ENCODE measurements around the gene CYP2R1.

CYP2R1 gene

GRCh38 chr11:14892036-14892556, at the start of gene CYP2R1:
TSS of gene CYP2R1 (minus strand) at chr11:14892231. CDS start at chr11:14892205, 26 bp downstream.
- DNase-seq (ENCODE audit: low spot score): peak; percentile 98

- DNase-seq (ENCODE audit: low spot score): no peak
Observed at GRCh38 chr11:14938936-14939335, 46.9 kb upstream of the CYP2R1 start.

- DNase-seq (ENCODE audit: low spot score): no peak
Observed at GRCh38 chr11:14934641-14935351, 42.8 kb upstream of the CYP2R1 start.

GRCh38 chr11:14932447-14932846, 40.4 kb upstream of the CYP2R1 start:
- DNase-seq (ENCODE audit: low spot score): no peak

GRCh38 chr11:14930369-14930768, 38.3 kb upstream of the CYP2R1 start:
- no peak for DNase-seq (ENCODE audit: low spot score)

- no peak for DNase-seq (ENCODE audit: low spot score)
Observed at GRCh38 chr11:14927146-14927545, 35.1 kb upstream of the CYP2R1 start.

- DNase-seq (ENCODE audit: low spot score): no peak
Observed at GRCh38 chr11:14924318-14924717, 32.3 kb upstream of the CYP2R1 start.

- DNase-seq (ENCODE audit: low spot score): no peak
Observed at GRCh38 chr11:14916403-14916802, 24.4 kb upstream of the CYP2R1 start.

- no peak for DNase-seq (ENCODE audit: low spot score)
Observed at GRCh38 chr11:14914536-14914935, 22.5 kb upstream of the CYP2R1 start.

- peak; percentile 73 for DNase-seq (ENCODE audit: low spot score)
Observed at GRCh38 chr11:14908214-14908880, 16.3 kb upstream of the CYP2R1 start.

GRCh38 chr11:14907411-14908213, 15.6 kb upstream of the CYP2R1 start:
- peak; percentile 77 for DNase-seq (ENCODE audit: low spot score)

GRCh38 chr11:14906993-14907392, 15.0 kb upstream of the CYP2R1 start:
- DNase-seq (ENCODE audit: low spot score): no peak

- no peak for DNase-seq (ENCODE audit: low spot score)
Observed at GRCh38 chr11:14906578-14906977, 14.5 kb upstream of the CYP2R1 start.

GRCh38 chr11:14905104-14906033, 13.3 kb upstream of the CYP2R1 start:
- DNase-seq (ENCODE audit: low spot score): no peak

- peak; percentile 71 for DNase-seq (ENCODE audit: low spot score)
Observed at GRCh38 chr11:14904745-14905103, 12.7 kb upstream of the CYP2R1 start.

GRCh38 chr11:14902650-14903350, 10.8 kb upstream of the CYP2R1 start:
- DNase-seq (ENCODE audit: low spot score): no peak

- DNase-seq (ENCODE audit: low spot score): no peak
Observed at GRCh38 chr11:14898906-14899305, 6.9 kb upstream of the CYP2R1 start.

GRCh38 chr11:14898355-14898754, 6.3 kb upstream of the CYP2R1 start:
- no peak for DNase-seq (ENCODE audit: low spot score)

GRCh38 chr11:14894657-14895598, 2.9 kb upstream of the CYP2R1 start:
- peak; percentile 73 for DNase-seq (ENCODE audit: low spot score)

GRCh38 chr11:14892577-14892976, 546 bp upstream of the CYP2R1 start:
- no peak for DNase-seq (ENCODE audit: low spot score)
